Activated naive CD4-positive, alpha-beta T cell treated with anti-CD3 and anti-CD28 coated beads for 36 hours (primary cell): ENCODE data around the gene INTS13. TPM values are rescaled to one million over a fixed set of nuclear protein-coding genes. Genes with fewer than 3 reads are reported as not detected.
"Not testable (repeated sequence)": the region's sequence is repeated elsewhere in the genome, so short reads cannot be mapped to it uniquely, and the experiment has no call there.

Experiments
- CTCF ChIA-PET: fragments of 350-600 bp; sonication (Branson Sonifier 250); formaldehyde crosslinking; loops from one replicate; lab custom pipeline; 2021; ENCODE audit warnings: antibody characterized with exemption; lab: Charles Lee
- DNase-seq: peaks from one replicate; pipeline ENCODE4 v3.0.0-alpha.2; 2020
- H3K27ac Mint-ChIP-seq: one replicate; pipeline ENCODE4 v1.8.0; 2021; ENCODE audit warnings: mild to moderate bottlenecking, mixed read lengths
- H3K27me3 Mint-ChIP-seq: one replicate; pipeline ENCODE4 v1.8.0; 2021; ENCODE audit warnings: low read depth, mixed read lengths
- H3K36me3 Mint-ChIP-seq: one replicate; pipeline ENCODE4 v1.8.0; 2021; ENCODE audit warnings: low read depth, mixed read lengths
- H3K4me1 Mint-ChIP-seq: one replicate; pipeline ENCODE4 v1.8.0; 2021; ENCODE audit warnings: low read depth, mixed read lengths
- H3K4me3 Mint-ChIP-seq: one replicate; pipeline ENCODE4 v1.8.0; 2021; ENCODE audit warnings: mild to moderate bottlenecking, moderate library complexity, mixed read lengths
- H3K9me3 Mint-ChIP-seq: one replicate; pipeline ENCODE4 v1.8.0; 2021; ENCODE audit warnings: mixed read lengths
- intact Hi-C: fragments of 100-400 bp; cut with micrococcal nuclease; formaldehyde crosslinking; loops from one replicate; pipeline ENCODE4 v1.15.1; 2023
- total RNA-seq, 2 experiments: library from RNA; stranded (reverse); gene quantifications; one replicate each; pipeline ENCODE4 v1.2.3, GENCODE V29; 2021

The INTS13 gene
- total RNA-seq, 2 experiments from 2014 or later = 39.6 to 42.0 TPM

DNA sequence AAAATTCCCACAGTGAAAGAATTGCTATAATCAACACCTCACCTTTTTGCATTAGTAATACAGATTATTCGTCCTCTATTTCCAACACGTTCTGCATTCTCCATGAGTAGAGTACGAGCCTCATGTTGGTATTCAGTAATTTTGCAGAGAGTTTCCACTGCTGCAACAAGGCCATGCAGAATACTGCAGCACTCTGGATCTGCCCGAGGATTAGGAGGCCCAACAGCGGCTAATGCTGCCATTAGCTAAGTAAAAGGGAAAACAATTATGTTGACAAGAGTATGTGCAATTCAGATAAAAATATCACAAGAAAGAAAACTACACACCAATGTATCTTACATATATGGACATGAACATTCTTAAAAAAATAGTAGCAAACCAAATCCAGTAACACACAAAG is 9.1 kb downstream of the INTS13 start:
- intact Hi-C loops = no loop called here
- DNase-seq = no peak
- H3K27ac Mint-ChIP-seq = no peak overlapping the region
- CTCF ChIA-PET = no interaction called here
- H3K36me3 Mint-ChIP-seq = peaks cover 30% of the 10 kb centered on the region
- H3K4me1 Mint-ChIP-seq = peaks cover 18% of the 10 kb centered on the region
- no peak overlapping the region for H3K4me3 Mint-ChIP-seq
- H3K27me3 Mint-ChIP-seq = no peaks in the 10 kb centered on the region
- no peaks in the 10 kb centered on the region for H3K9me3 Mint-ChIP-seq

DNA sequence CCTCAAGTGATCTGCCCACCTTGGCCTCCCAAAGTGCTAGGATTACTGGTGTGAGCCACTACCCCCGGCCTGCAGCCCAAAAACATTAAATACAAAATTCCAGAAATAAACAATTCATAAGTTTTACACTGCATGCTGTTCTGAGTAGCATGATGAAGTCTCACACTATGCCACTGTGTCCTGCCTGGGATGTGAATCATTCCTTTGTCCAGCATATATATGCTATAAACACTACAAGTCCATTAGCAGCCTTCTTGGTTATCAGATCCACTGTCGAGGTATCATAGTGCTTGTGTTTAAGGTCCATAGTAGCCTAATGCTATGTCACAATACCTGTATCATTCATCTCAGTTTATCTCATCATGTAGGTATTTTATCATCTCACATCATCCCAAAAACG is 15.9 kb downstream of the INTS13 start:
- no peak overlapping the region for H3K4me3 Mint-ChIP-seq
- intact Hi-C loops = no loop called here
- no peaks in the 10 kb centered on the region for H3K27me3 Mint-ChIP-seq
- H3K9me3 Mint-ChIP-seq = no peaks in the 10 kb centered on the region
- H3K27ac Mint-ChIP-seq = no peak overlapping the region
- peaks cover 39% of the 10 kb centered on the region for H3K36me3 Mint-ChIP-seq
- DNase-seq = no peak
- CTCF ChIA-PET = no interaction called here
- no peaks in the 10 kb centered on the region for H3K4me1 Mint-ChIP-seq

DNA sequence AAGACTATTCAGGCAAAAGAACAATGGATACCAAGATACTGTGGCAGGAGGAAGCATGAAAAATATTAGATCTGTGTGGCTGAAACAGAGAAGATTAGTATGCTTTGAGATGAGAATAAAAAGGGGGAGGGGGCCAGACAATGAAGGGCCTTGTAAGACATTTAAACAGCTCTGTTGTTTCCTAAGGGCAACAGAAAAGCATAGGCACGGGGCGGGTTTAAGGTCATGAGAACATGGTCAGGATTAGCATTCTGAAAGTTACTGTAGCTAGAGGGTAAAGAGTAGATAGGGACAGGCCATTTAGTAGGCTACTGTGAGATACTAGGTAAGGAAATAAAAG is 18.6 kb downstream of the INTS13 start:
- no peaks in the 10 kb centered on the region for H3K27me3 Mint-ChIP-seq
- H3K9me3 Mint-ChIP-seq = no peaks in the 10 kb centered on the region
- no peaks in the 10 kb centered on the region for H3K4me1 Mint-ChIP-seq
- DNase-seq = no peak
- H3K36me3 Mint-ChIP-seq = peaks cover 49% of the 10 kb centered on the region
- CTCF ChIA-PET = interaction anchor here (1.1 to 1.2 kb wide), 2 partner anchors 34 to 45 kb away, joined by 4 to 6 read pairs; no protein-coding TSS in a partner anchor
- H3K27ac Mint-ChIP-seq = no peak overlapping the region
- intact Hi-C loops = no loop called here
- H3K4me3 Mint-ChIP-seq = no peak overlapping the region

DNA sequence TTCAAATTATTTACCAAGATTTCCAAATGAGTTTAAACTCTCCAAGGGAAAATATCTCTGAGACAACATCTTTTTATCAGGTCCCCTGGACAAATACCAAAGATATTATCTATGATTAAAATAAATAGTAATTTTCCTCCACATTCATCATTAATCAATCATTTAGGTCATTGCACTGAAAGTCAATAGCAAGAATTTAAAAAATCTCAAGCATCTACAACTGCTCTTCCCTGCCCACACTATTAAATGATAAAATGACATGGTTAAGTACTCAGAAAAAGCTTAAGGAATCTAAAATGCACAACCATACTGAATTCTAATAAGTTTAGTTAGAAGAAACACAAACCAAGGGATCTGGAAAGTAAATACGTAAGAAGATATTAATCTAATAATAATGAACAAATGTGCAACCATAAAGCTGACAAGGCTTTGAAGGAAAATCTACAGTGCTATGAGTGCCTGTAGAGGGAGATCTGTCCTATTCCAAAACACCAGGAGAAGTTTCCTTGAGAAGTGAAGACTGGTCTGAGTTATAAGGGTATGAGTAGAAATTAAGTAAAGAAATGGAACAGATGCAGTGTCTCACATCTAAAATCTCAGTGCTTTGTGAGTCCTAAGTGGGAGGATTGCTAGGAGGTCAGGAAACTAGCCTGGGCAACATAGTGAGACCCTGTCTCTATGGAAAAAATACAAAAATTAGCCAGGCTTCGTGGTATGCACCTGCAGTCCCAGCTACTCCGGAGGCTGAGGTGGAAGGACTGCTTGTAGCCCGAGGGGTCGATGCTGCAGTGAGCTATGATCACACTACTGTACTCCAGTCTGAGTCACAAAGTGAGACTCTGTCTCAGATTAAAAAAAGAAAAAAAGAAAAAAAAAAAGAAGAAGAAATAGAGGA is 19.2 kb downstream of the INTS13 start:
- CTCF ChIA-PET = interaction anchor here (1.1 to 1.2 kb wide), 2 partner anchors 34 to 46 kb away, joined by 4 to 6 read pairs; no protein-coding TSS in a partner anchor
- Mint-ChIP-seq H3K4me3 (no peak overlapping the region), H3K9me3 (no peaks in the 10 kb centered on the region), H3K27me3 (no peaks in the 10 kb centered on the region), H3K4me1 (no peaks in the 10 kb centered on the region), H3K27ac (no peak overlapping the region), H3K36me3 (peaks cover 48% of the 10 kb centered on the region)
- intact Hi-C loops = no loop called here
- no peak for DNase-seq

DNA sequence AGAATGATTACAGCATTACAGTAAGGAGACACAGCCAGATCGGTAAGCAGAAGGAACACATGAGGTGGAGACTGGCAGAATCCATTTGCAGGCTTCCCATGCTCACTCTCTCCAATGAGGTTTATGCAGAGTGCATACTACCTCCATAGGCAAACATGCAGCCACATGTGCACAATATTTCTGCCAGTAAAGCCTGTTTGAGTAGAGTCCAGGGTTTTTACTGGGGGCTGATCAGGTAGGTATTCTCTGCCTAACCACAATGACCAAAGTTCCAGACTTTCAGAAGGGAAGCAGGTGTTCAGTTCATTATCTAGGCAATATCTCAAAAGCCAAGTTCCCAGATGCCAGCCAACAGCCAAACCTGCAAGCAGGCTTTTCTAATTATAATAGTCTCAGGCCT is 31.1 kb downstream of the INTS13 start:
- Mint-ChIP-seq H3K36me3 (peaks cover 51% of the 10 kb centered on the region), H3K4me3 (no peak overlapping the region), H3K27me3 (no peaks in the 10 kb centered on the region), H3K9me3 (peaks cover 8% of the 10 kb centered on the region), H3K27ac (no peak overlapping the region), H3K4me1 (no peaks in the 10 kb centered on the region)
- DNase-seq = no peak
- intact Hi-C loops = no loop called here
- CTCF ChIA-PET = no interaction called here

DNA sequence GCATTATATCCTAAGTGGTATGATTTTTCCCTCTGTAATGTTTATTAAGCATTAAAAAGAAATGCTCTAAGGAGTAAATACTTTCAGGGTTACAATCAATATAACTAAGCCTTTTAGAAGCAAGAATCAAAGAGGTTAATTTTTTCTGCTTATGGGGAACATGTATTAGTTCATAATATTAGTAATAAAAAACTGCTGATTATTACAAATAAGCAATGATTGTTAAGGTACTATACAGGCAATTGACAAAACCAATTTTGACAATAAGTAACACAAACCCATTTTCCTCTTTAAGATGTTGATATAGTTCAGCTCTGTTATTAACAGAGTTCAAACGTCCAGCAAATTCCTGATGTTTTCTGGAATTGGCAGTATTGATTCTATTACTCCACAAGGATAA is 31.8 kb downstream of the INTS13 start:
- no peaks in the 10 kb centered on the region for H3K27me3 Mint-ChIP-seq
- no peaks in the 10 kb centered on the region for H3K4me1 Mint-ChIP-seq
- no peak for DNase-seq
- H3K36me3 Mint-ChIP-seq = peaks cover 55% of the 10 kb centered on the region
- H3K27ac Mint-ChIP-seq = no peak overlapping the region
- H3K4me3 Mint-ChIP-seq = no peak overlapping the region
- intact Hi-C loops = no loop called here
- CTCF ChIA-PET = no interaction called here
- H3K9me3 Mint-ChIP-seq = peaks cover 8% of the 10 kb centered on the region

DNA sequence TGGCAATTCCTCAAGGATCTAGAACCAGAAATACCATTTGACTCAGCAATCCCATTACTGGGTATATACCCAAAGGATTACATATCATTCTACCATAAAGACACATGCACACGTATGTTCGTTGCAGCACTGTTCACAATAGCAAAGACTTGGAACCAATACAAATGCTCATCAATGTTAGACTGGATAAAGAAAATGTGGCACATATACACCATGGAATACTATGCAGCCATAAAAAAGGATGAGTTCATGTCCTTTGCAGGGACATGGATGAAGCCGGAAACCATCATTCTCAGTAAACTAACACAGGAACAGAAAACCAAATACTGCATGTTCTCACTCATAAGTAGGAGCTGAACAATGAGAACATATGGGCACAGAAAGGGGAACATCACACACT is 34.4 kb downstream of the INTS13 start:
- Mint-ChIP-seq H3K36me3 (peaks cover 62% of the 10 kb centered on the region), H3K9me3 (peaks cover 11% of the 10 kb centered on the region)
- H3K27ac Mint-ChIP-seq, intact Hi-C loops, H3K4me3 Mint-ChIP-seq, H3K4me1 Mint-ChIP-seq, DNase-seq, H3K27me3 Mint-ChIP-seq: not testable (repeated sequence)
- CTCF ChIA-PET = interaction anchor here (0.7 to 1.8 kb wide), 3 partner anchors 18 to 58 kb away, joined by 3 to 4 read pairs (median 4); no protein-coding TSS in a partner anchor

DNA sequence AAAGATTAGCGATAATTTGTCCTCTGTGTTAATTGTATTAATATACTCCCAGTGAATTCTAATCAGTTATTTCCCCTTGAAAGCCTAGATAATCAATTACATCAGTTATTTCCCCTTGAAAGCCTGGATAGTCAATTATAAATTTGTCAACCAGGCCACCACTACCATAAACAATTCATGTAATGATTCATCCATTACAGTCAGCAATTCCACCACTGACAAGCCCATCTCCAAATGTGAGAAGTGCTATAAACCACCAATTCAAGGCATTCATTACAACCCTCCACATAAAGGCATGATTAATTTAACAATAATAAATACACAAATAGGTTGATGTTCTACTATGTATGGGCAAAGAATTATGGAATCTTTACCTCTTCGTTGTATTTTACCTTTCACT is 40.9 kb downstream of the INTS13 start:
- intact Hi-C loops = no loop called here
- Mint-ChIP-seq H3K36me3 (peaks cover 28% of the 10 kb centered on the region), H3K4me1 (no peaks in the 10 kb centered on the region), H3K27me3 (no peaks in the 10 kb centered on the region), H3K4me3 (no peak overlapping the region), H3K9me3 (peaks cover 3% of the 10 kb centered on the region), H3K27ac (no peak overlapping the region)
- DNase-seq = no peak
- CTCF ChIA-PET = interaction anchor here (0.6 to 2.1 kb wide), 3 partner anchors 12 to 96 kb away, joined by 3 to 8 read pairs (median 3); no protein-coding TSS in a partner anchor

DNA sequence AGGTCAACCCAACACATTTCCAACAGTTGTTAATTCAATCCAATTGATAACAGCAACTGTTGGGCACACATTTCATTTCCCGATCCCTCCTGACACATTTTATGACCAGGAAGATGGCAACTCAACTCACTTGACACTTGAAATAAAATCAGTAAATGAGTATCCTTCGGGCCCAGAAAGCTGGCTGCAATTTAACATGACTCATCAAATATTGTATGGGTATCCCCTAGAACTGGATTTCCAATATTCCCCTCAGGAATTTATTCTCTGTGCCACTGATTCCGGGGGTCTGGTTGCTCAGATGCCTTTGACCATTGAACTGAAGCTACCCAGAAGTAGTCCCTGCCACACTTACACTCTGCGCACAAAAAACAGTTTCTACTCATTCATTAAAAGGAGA is 42.1 kb downstream of the INTS13 start:
- no peak overlapping the region for H3K27ac Mint-ChIP-seq
- CTCF ChIA-PET = interaction anchor here (1.1 kb wide), 1 partner anchor 10 kb away, joined by 5 read pairs; no protein-coding TSS in a partner anchor
- peaks cover 16% of the 10 kb centered on the region for H3K36me3 Mint-ChIP-seq
- intact Hi-C loops = no loop called here
- no peak for DNase-seq
- H3K4me1 Mint-ChIP-seq = no peaks in the 10 kb centered on the region
- H3K4me3 Mint-ChIP-seq = no peak overlapping the region
- H3K27me3 Mint-ChIP-seq = no peaks in the 10 kb centered on the region
- peaks cover 3% of the 10 kb centered on the region for H3K9me3 Mint-ChIP-seq

DNA sequence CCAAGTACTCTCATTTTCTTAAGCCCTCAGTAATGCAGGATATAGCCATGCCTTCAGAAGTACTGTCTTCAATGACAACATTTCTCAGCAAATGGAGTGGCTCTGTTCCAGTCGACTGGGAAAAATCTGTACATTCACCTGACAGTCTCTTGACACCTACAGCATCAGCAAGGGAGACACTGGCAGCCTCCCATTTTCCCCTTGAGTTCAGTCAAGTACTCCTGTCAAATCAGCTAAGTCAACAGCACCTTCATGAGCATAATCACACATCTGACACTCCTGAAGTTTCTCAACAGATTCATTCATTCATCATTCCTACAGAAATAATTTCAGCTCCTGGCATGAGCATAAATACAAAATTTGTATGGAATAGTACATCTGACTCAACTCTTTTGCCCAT is 46.1 kb downstream of the INTS13 start:
- no peak overlapping the region for H3K27ac Mint-ChIP-seq
- DNase-seq = no peak
- intact Hi-C loops = no loop called here
- no peaks in the 10 kb centered on the region for H3K9me3 Mint-ChIP-seq
- peaks cover 2% of the 10 kb centered on the region for H3K36me3 Mint-ChIP-seq
- no peak overlapping the region for H3K4me3 Mint-ChIP-seq
- CTCF ChIA-PET = interaction anchor here (2.1 kb wide), 1 partner anchor 12 kb away, joined by 7 read pairs; no protein-coding TSS in a partner anchor
- H3K27me3 Mint-ChIP-seq = no peaks in the 10 kb centered on the region
- no peaks in the 10 kb centered on the region for H3K4me1 Mint-ChIP-seq

DNA sequence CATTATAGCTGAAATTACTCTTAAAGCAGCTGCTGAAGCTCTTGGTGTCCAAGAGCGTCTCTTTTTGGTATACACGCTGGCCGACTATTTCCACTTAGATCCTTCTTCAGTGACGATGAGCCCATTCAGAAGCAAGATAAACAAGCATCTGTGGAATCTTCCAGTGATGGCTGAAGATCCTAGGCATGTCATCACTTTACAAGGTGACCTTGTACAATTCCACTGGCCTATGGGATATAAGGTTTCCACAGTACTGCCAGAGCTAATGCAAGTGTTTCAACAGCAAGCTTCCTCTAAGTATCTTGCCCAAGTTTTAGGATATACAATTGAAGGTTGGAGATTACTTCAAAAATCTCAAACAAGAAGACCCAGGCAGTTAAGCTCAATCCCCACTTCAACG is 47.0 kb downstream of the INTS13 start:
- Mint-ChIP-seq H3K27me3 (no peaks in the 10 kb centered on the region), H3K4me3 (no peak overlapping the region), H3K36me3 (no peaks in the 10 kb centered on the region), H3K4me1 (no peaks in the 10 kb centered on the region), H3K27ac (no peak overlapping the region), H3K9me3 (no peaks in the 10 kb centered on the region)
- no peak for DNase-seq
- intact Hi-C loops = no loop called here
- CTCF ChIA-PET = interaction anchor here (1.0 to 2.1 kb wide), 5 partner anchors 11 to 415 kb away, joined by 3 to 7 read pairs (median 4); no protein-coding TSS in a partner anchor

DNA sequence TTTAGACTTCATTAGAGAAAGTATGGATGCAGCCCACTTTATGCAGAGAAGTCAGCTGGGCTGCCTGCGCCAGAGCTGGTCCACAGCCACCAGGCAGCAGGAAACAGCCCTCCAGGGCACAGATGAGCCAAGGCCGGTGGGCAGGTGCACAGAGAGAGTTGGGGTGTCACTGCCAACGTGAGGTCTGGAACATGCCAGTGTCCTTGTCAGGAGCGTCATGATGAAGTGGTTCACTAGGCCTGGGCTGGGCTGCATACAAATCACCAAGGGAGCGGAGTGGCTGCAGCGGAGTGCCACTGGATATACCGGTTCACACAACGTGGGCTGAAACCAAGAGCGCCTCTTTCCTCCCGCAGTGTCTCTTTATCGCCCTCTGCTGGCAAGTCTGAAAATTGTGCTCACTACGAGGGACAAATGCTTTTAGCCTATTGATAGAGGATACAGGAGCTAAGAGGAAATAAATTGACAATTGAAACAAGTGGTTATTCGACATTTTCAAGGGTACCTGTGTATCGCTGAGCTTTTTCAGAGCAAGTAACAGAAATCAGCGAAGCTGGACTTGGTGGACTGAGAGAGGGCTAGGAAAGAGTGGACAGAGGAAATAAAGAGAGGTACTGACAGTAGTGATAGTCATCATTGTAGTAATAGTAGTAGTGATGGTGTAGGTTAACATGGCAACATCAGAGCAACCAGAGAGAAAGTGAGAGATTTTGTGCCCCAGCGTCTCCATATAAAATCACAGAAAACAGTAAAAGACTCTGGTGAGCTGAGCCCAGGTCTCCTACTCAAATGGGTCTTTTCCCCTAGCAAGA is 52.8 kb downstream of the INTS13 start:
- CTCF ChIA-PET = interaction anchor here (0.6 to 2.7 kb wide), 45 partner anchors 8 to 526 kb away, joined by 3 to 36 read pairs (median 4); partner anchors contain the start of genes ITPR2, MED21 and TM7SF3
- H3K36me3 Mint-ChIP-seq = no peaks in the 10 kb centered on the region
- no peak overlapping the region for H3K27ac Mint-ChIP-seq
- H3K9me3 Mint-ChIP-seq = peaks cover 2% of the 10 kb centered on the region
- peaks cover 10% of the 10 kb centered on the region for H3K27me3 Mint-ChIP-seq
- peak overlapping the region; percentile 58 for H3K4me3 Mint-ChIP-seq
- DNase-seq = peak; percentile 92
- intact Hi-C loops = loop anchor here (1.0 to 5.0 kb wide), 6 partner anchors 32 to 788 kb away; partner anchors contain the start of genes ITPR2 and TM7SF3
- H3K4me1 Mint-ChIP-seq = peaks cover 6% of the 10 kb centered on the region
